Astrocyte (in vitro differentiated cells and primary cell): ENCODE results near the gene ZNF546. TPM values are rescaled to one million over a fixed set of nuclear protein-coding genes. Genes with fewer than 3 reads are reported as not detected.
A peak's percentile ranks its signal among the peaks of the same experiment; 100 is the strongest.
"Not testable (repeated sequence)": the region's sequence is repeated elsewhere in the genome, so short reads cannot be mapped to it uniquely, and the experiment has no call there.

ENCODE experiments used
- DNase-seq: peaks from one replicate; pipeline ENCODE4 v3.0.0-alpha.2; 2010; ENCODE audit warnings: low read depth
- FAIRE-seq: peaks from 2 replicates; lab custom pipeline; 2011; peaks lifted over from hg19 to GRCh38; lab: Jason Lieb, UNC
- H2AFZ ChIP-seq: 2 replicates; pipeline ENCODE4 v1.6.0; 2012; ENCODE audit warnings: low read depth, low read length, inconsistent platforms
- H3K27ac ChIP-seq: 2 replicates; pipeline ENCODE4 v1.5.1; 2011; ENCODE audit warnings: low read depth, low read length, inconsistent platforms
- H3K27me3 ChIP-seq: 2 replicates; pipeline ENCODE4 v1.6.0; 2011; ENCODE audit warnings: low read length, inconsistent platforms; ENCODE audit not compliant: insufficient read depth
- H3K36me3 ChIP-seq: 2 replicates; pipeline ENCODE4 v1.5.1; 2011; ENCODE audit warnings: low read length, inconsistent platforms; ENCODE audit not compliant: insufficient read depth
- H3K4me1 ChIP-seq: 2 replicates; pipeline ENCODE4 v1.5.1; 2011; ENCODE audit warnings: low read length, inconsistent platforms; ENCODE audit not compliant: insufficient read depth
- H3K4me2 ChIP-seq: 2 replicates; pipeline ENCODE4 v1.6.0; 2012; ENCODE audit warnings: low read length, inconsistent platforms
- H3K4me3 ChIP-seq: 2 replicates; pipeline ENCODE4 v1.5.1; 2011; ENCODE audit warnings: low read depth, mild to moderate bottlenecking, low read length, inconsistent platforms; ENCODE audit not compliant: insufficient read depth
- H3K79me2 ChIP-seq: 2 replicates; pipeline ENCODE4 v1.6.0; 2012; ENCODE audit warnings: mild to moderate bottlenecking, low read length, inconsistent platforms; ENCODE audit not compliant: insufficient read depth
- H3K9ac ChIP-seq: 2 replicates; pipeline ENCODE4 v1.6.0; 2012; ENCODE audit warnings: mild to moderate bottlenecking, low read length, inconsistent platforms
- H3K9me3 ChIP-seq: 2 replicates; pipeline ENCODE4 v1.5.1; 2012; ENCODE audit warnings: low read depth, mild to moderate bottlenecking, low read length, inconsistent platforms; ENCODE audit not compliant: insufficient read depth
- H4K20me1 ChIP-seq: 2 replicates; pipeline ENCODE4 v1.6.0; 2012; ENCODE audit warnings: low read length, inconsistent platforms; ENCODE audit not compliant: insufficient read depth
- H3K27ac Mint-ChIP-seq: one replicate; pipeline ENCODE4 v1.8.0; 2021; ENCODE audit warnings: mild to moderate bottlenecking, mixed read lengths; ENCODE audit not compliant: unreplicated experiment
- H3K27me3 Mint-ChIP-seq: one replicate; pipeline ENCODE4 v1.8.0; 2021; ENCODE audit warnings: low read depth, mixed read lengths; ENCODE audit not compliant: unreplicated experiment
- H3K36me3 Mint-ChIP-seq: one replicate; pipeline ENCODE4 v1.8.0; 2021; ENCODE audit warnings: low read depth, mixed read lengths; ENCODE audit not compliant: unreplicated experiment
- H3K4me1 Mint-ChIP-seq: one replicate; pipeline ENCODE4 v1.8.0; 2021; ENCODE audit warnings: low read depth, mixed read lengths; ENCODE audit not compliant: unreplicated experiment
- H3K4me3 Mint-ChIP-seq: one replicate; pipeline ENCODE4 v1.8.0; 2021; ENCODE audit warnings: mild to moderate bottlenecking, moderate library complexity, mixed read lengths; ENCODE audit not compliant: unreplicated experiment
- H3K9me3 Mint-ChIP-seq: one replicate; pipeline ENCODE4 v1.8.0; 2021; ENCODE audit warnings: mild to moderate bottlenecking, mixed read lengths; ENCODE audit not compliant: unreplicated experiment
- CTCF ChIP-seq: IDR thresholded peaks from 2 replicates; pipeline ENCODE4 v1.5.1; 2011; ENCODE audit warnings: low read depth, mild to moderate bottlenecking, inconsistent platforms, low read length, moderate library complexity; ENCODE audit not compliant: insufficient read depth
- EZH2 ChIP-seq: IDR thresholded peaks from 2 replicates; pipeline ENCODE4 v1.6.1; 2012; ENCODE audit warnings: mild to moderate bottlenecking, low read length, inconsistent platforms; ENCODE audit not compliant: insufficient read depth
- total RNA-seq: library from RNA; stranded (reverse); gene quantifications from 2 replicates; pipeline ENCODE4 v1.2.1, GENCODE V29; 2021

Gene ZNF546
- total RNA-seq, 1 donor from 2014 or later, result 3.0 TPM

GRCh38 chr19:40041718-40042117 is 44.9 kb downstream of the ZNF546 start:
- H2AFZ ChIP-seq, H3K27me3 Mint-ChIP-seq, H3K27ac Mint-ChIP-seq, H3K27me3 ChIP-seq, H3K27ac ChIP-seq, H3K79me2 ChIP-seq, H3K36me3 ChIP-seq, H3K9me3 ChIP-seq, H3K4me2 ChIP-seq, H3K4me3 Mint-ChIP-seq, DNase-seq, H3K4me3 ChIP-seq, H3K4me1 Mint-ChIP-seq, H3K9ac ChIP-seq, FAIRE-seq, H4K20me1 ChIP-seq, H3K4me1 ChIP-seq: not testable (repeated sequence)
- H3K9me3 Mint-ChIP-seq, result peaks cover 65% of the 10 kb centered on the region
- H3K36me3 Mint-ChIP-seq, result peaks cover 58% of the 10 kb centered on the region

GRCh38 chr19:40053491-40053890 is 56.6 kb downstream of the ZNF546 start:
- peaks cover 10% of the 10 kb centered on the region for H3K9me3 Mint-ChIP-seq
- no peak overlapping the region for H3K4me3 ChIP-seq

GRCh38 chr19:40054632-40055031 is 57.8 kb downstream of the ZNF546 start:
- no peaks in the 10 kb centered on the region for H4K20me1 ChIP-seq
- TF ChIP-seq CTCF (no peak), EZH2 (no peak)
- H3K4me1 ChIP-seq, result peaks cover 6% of the 10 kb centered on the region
- no peaks in the 10 kb centered on the region for H3K27me3 ChIP-seq
- Mint-ChIP-seq H3K36me3 (peaks cover 6% of the 10 kb centered on the region), H3K4me3 (peak overlapping the region; percentile 98), H3K27me3 (no peaks in the 10 kb centered on the region), H3K9me3 (peaks cover 10% of the 10 kb centered on the region), H3K27ac (no peak overlapping the region), H3K4me1 (peaks cover 7% of the 10 kb centered on the region)
- no peak overlapping the region for H3K9ac ChIP-seq
- H2AFZ ChIP-seq, result no peak overlapping the region
- DNase-seq (no peak), FAIRE-seq (no peak)
- no peaks in the 10 kb centered on the region for H3K36me3 ChIP-seq
- H3K79me2 ChIP-seq, result peaks cover 43% of the 10 kb centered on the region
- H3K27ac ChIP-seq, result no peak overlapping the region
- peaks cover 5% of the 10 kb centered on the region for H3K9me3 ChIP-seq
- H3K4me3 ChIP-seq, result no peak overlapping the region
- peak overlapping the region; percentile 96 for H3K4me2 ChIP-seq

More at GRCh38 chr19:40053491-40053890, 56.6 kb downstream of the ZNF546 start:
- Mint-ChIP-seq H3K4me3 (no peak overlapping the region), H3K27me3 (no peaks in the 10 kb centered on the region), H3K4me1 (peaks cover 7% of the 10 kb centered on the region), H3K36me3 (peaks cover 13% of the 10 kb centered on the region), H3K27ac (no peak overlapping the region)
- FAIRE-seq (no peak), DNase-seq (no peak)
- Histone ChIP-seq H3K27ac (no peak overlapping the region), H3K4me1 (peaks cover 6% of the 10 kb centered on the region), H3K9ac (no peak overlapping the region), H2AFZ (no peak overlapping the region), H3K79me2 (peaks cover 46% of the 10 kb centered on the region), H3K27me3 (no peaks in the 10 kb centered on the region), H3K4me2 (no peak overlapping the region), H3K9me3 (peaks cover 10% of the 10 kb centered on the region), H3K36me3 (no peaks in the 10 kb centered on the region), H4K20me1 (no peaks in the 10 kb centered on the region)
- TF ChIP-seq EZH2 (no peak), CTCF (no peak)
